NCI-H526 (cell line): ENCODE results near the gene WDFY4.
A peak's percentile ranks its signal among the peaks of the same experiment; 100 is the strongest.

Source experiments
- DNase-seq, 2 experiments: peaks; one replicate each; lab custom pipeline; 2025; lab: John Stamatoyannopoulos, UW

Gene WDFY4

GRCh38 chr10:48744587-48744986 is 59.9 kb downstream of the WDFY4 start:
- DNase-seq, result no peak

GRCh38 chr10:48745662-48746245 is 61.1 kb downstream of the WDFY4 start:
- peak in 1 of 2 experiments; percentile 4 for DNase-seq

GRCh38 chr10:48748573-48748972 is 63.9 kb downstream of the WDFY4 start:
- DNase-seq, result no peak

DNA sequence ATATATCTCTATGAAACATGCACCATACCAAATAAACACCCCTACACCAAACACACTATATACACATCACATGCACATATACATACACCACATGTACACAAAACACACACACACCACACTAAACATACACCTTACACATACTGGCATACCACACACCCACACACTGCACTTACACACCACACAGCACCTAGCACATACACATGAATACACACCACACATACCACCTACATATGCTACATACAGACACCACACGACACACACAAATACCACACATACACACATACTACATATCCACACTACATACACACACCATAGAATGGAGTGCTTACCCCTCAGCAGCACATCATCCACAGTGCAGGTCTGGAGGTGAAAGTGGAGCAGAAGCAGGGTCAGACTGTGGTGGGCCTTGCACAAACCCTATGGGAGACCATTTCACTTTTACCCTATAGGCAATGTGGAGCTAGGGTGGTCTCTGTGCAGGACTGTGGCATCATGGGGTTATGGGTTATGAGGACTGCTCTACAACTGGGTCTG is 64.6 kb downstream of the WDFY4 start:
- no peak for DNase-seq

DNA sequence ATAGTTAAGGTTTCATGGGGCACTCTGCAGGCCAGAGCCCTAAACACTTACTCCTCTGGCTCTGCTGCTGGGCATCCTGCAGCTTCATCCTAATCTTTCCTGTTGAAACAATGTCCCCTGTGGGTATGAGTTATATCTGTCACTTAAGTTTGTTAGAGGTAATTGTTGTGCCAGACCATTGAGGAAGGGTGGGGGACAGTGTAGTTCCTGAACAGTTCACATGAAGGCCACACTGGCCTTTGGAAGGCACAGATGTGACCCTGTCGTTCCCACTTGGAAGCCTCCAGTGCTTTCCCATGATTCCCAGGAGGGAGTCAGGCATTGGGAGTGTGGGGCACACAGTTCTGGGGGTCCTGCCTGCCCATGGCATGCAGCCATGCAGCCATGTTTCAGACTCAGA is 65.3 kb downstream of the WDFY4 start:
- no peak for DNase-seq

- no peak for DNase-seq
Observed at GRCh38 chr10:48750991-48751390, 66.3 kb downstream of the WDFY4 start.

GRCh38 chr10:48751730-48752129 is 67.1 kb downstream of the WDFY4 start:
- DNase-seq, result no peak

DNA sequence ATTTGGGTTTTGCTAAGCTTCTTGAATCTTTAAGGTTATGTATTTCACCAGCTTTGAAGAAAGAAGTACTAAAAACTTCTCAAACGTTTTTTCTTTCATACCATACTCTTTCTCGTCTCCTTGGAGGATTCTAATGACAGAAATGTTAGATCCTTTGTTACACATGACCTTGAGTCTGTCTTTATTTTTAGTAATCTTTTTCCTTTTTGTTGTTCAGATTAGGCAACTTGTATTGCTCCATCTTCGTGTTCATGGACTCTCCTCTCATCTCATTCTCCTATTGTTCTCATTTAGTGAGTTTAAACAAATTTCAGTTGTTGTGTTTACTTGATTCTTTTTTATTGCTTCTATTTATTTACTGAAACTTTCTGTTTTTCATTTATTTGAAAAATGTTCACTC is 73.7 kb downstream of the WDFY4 start:
- no peak for DNase-seq

GRCh38 chr10:48759113-48759901 is 74.6 kb downstream of the WDFY4 start:
- DNase-seq, result no peak

GRCh38 chr10:48760983-48761382 is 76.3 kb downstream of the WDFY4 start:
- no peak for DNase-seq

- no peak for DNase-seq
Observed at GRCh38 chr10:48762064-48763042, 77.7 kb downstream of the WDFY4 start.

DNA sequence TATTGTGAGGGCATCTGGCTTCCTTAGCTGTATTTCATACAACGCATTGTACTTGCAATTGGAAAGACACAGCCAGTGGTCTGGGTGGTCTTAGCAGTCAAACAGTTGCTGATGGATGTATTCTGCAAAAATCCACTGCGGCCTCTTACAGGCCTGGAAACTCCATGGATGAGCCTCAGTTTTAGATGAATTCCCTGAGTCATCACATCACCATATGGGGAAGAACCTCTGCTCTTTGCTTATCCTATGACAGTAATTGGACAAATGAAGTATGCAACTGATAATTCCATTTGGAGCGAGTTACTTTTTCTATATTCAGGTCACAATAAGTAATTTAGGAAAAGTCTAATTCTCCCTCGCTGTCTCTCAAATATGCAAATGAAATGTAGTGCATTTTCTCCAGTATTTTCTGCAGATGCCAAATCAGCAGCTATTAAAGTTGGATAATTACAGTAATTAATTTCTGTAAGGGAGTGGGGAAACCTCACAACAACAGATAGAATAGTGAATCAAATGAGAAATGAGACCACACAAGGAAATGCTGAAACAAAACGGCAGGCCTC is 78.8 kb downstream of the WDFY4 start:
- no peak for DNase-seq

- no peak for DNase-seq
Observed at GRCh38 chr10:48764486-48764885, 79.8 kb downstream of the WDFY4 start.

- DNase-seq, result no peak
Observed at GRCh38 chr10:48765039-48765438, 80.4 kb downstream of the WDFY4 start.

- DNase-seq, result no peak
Observed at GRCh38 chr10:48765527-48765926, 80.9 kb downstream of the WDFY4 start.

GRCh38 chr10:48767373-48768143 is 82.9 kb downstream of the WDFY4 start:
- no peak for DNase-seq

DNA sequence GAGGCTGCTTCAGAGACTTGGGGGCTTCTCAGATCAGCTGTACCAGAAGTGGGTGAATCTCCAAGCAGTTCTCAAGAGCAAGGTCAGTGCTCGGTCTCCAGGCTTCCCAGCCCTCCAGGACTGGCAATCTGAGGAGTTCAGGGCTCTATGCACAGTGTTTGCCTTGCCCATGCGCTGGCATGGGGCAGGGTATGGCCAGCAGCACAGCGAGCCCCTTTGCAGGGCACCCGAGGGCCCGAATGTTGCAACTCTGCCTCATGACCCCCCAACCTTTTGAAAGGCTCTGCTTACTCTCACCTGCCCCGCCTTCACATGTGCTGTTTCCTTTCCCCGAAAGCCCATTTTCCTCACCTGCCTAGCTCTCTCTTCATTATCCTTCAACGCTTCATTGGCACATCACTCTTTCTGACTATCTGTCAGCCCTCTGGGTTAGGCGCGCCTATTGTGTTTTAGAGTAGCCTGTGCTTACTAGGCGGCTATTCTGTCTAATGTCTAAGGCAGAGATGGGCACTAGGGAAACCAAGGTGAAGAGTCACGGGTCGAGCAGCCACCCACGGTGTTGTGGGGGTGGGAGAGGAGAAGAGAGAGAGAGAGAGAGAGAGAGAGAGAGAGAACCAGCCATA is 83.6 kb downstream of the WDFY4 start:
- no peak for DNase-seq

DNA sequence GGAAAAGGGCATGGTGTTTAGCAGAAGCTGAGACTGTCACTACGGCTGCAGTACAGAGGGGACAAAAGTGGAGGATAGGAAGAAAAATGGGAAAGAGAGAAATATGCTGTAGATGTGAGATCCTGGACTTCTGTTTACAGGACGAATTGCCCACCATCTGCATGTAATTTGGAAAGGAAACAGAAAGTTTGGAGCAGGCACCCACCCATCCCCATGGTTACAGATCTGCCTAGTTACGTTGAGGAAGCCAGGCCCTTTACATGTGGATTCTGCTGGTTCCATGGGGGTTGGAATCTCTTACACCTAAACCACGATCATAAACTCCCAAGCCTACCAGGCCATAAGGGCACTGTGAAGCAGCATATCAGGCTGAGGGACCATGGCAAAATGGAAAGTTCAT is 84.3 kb downstream of the WDFY4 start:
- no peak for DNase-seq

- DNase-seq, result no peak
Observed at GRCh38 chr10:48769706-48770435, 85.2 kb downstream of the WDFY4 start.

DNA sequence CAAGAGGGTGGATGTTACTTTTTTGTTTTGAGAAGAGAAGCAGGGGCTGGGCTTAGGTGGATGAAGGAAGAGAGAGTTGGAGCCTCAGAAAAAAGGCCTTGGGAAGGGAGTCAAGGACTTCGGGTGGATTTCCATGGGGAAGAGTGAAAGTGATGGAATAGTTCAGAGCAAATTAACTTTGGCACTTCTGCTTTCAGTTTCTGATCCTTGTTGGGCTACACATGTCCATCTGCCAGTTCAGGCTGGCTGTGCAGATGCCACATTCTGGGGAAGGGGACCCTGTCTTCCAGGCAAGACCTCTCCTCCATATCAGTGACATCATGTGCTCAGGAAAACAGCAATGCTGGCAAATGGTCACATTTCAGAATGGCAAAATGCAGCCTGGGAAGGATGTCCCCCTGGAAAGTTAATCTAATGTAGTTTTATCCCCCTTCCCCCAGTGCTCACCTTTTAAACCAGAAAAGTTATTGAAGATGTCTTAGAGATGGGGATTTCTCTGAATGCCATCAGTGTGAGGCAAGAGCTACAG is 86.0 kb downstream of the WDFY4 start:
- no peak for DNase-seq
